GM18909 (cell line): ENCODE data around the gene RAB3IL1.
"Not testable (repeated sequence)": the region's sequence is repeated elsewhere in the genome, so short reads cannot be mapped to it uniquely, and the experiment has no call there.

Experiments
- ATAC-seq: cut with Tn5 transposase; IDR thresholded peaks from one replicate; pipeline ENCODE4 v1.9.1; 2021; ENCODE audit warnings: mild to moderate bottlenecking; ENCODE audit not compliant: unreplicated experiment, poor library complexity

The RAB3IL1 gene

DNA sequence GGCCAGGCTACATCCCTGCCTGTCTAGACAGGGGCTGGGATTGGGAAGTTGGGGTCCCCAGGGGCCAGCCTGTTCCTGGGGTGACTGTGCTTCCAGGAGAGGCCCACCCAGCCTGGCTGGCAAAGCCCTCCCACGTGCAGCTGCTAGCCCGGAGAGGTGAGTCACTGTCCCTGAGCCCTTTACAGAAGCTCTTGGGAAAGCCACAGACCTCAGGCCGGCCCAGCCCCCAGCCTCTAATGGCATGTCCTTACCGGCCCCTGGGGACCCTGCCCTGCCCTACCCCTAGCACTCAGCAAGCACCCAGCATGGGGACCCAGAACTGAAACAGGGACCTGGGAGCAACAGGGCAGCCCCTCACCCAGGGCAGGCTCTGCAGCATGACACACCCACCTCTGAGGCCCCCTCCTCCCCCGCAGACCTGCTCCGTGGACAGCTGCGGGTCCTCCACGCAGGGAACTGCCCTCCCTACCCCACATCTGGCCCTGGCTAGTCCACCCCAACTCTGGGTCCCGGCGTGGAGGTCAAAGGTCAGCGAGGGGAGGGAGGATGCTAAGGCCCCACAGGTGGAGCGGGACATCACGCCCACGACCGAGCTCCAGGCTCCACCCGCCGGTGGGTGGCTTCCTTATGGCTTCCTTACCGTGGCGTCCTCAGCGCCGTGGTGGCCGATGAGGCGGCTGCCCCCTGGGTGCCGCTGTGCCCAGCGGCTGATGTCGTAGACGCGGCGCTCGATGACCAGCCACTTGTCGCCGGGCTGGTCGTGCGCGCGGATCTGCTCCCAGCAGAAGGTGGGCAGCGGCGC is 26.6 kb downstream of the RAB3IL1 start:
- ATAC-seq = peak; percentile 27

GRCh38 chr11:61889831-61890230 is 27.5 kb downstream of the RAB3IL1 start:
- no peak for ATAC-seq

DNA sequence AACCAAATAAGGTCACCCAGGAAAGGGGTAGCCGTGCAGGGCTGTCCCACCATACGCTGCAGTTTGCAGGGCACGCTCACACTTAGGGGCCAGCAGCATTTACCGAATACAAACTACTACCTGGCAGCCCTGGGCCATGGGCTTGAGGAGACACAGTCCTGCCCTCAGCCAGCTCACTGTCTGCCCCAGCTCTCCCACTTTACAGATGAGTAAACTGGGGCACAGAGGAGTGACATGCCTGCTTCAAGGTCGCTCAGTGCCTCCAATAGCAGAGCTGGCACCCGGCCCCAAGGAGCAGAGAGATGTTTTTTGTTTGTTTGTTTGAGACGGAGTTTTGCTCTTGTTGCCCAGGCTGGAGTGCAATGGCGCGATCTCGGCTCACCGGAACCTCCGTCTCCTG is 28.8 kb downstream of the RAB3IL1 start:
- ATAC-seq = no peak

GRCh38 chr11:61887839-61888494 is 29.4 kb downstream of the RAB3IL1 start:
- ATAC-seq = no peak

GRCh38 chr11:61886643-61887042 is 30.7 kb downstream of the RAB3IL1 start:
- ATAC-seq = no peak

DNA sequence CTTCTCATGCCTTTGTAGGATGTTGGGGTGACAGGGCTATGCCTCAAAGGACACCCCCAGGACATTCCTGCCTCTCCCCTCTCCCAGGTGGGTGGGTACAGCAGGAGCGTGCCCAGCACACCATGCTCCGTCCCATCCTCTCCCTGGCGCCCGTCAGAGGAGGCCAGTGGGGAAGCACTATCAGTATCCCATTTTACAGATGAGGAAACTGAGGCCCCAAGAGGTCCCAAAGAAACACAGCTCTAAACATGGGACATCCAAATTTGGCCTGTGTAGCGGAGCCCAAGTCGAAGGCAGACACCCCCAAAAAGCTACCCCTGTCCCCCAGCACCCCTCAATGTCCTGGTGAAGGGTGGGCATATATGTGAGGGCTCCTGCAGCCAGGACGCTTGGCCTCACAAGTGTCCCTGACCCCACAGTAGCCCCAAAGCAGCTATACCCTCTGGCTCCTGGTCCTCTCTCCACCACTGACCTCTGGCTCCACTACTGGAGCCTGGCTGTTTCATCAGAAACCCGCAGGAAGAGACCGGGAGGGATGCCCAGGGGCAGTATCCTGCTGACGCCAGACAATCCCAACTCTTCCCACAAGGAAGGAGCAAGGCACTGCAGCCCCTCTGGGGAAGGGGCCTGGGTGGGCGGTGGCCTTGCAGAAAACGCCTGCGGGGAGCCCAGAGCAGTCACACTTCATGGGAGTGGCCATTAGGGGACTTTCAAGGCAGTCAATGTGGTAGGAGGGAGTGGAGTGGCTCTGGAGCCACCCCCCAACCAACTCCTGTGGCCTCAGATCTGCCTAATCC is 31.4 kb downstream of the RAB3IL1 start:
- ATAC-seq = no peak

- no peak for ATAC-seq
Observed at GRCh38 chr11:61885166-61885778, 32.1 kb downstream of the RAB3IL1 start.

GRCh38 chr11:61883947-61884346 is 33.4 kb downstream of the RAB3IL1 start:
- no peak for ATAC-seq

GRCh38 chr11:61883327-61883726 is 34.0 kb downstream of the RAB3IL1 start:
- ATAC-seq = no peak

GRCh38 chr11:61882879-61883278 is 34.5 kb downstream of the RAB3IL1 start:
- ATAC-seq = no peak

- not testable (repeated sequence) for ATAC-seq
Observed at GRCh38 chr11:61882267-61882666, 35.1 kb downstream of the RAB3IL1 start.

DNA sequence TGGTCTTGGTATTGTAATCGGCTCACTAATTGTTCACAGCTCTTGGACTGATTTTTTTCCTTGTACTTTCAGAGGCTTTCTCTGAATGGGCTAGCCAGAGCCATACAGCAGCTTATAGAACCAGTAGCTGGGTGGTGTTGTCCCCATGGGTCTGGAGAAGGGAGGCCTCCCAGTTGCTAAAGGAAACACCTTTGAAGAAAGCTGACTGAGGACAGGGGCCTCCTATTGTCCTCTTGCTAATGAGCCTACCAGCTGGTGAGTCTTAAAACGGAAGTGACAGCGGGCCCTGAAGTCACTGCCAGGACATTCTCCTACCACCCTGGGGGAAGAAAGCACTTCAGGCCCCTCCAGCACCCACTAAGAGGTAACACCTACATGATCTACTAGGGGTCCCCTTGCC is 36.0 kb downstream of the RAB3IL1 start:
- ATAC-seq = no peak

DNA sequence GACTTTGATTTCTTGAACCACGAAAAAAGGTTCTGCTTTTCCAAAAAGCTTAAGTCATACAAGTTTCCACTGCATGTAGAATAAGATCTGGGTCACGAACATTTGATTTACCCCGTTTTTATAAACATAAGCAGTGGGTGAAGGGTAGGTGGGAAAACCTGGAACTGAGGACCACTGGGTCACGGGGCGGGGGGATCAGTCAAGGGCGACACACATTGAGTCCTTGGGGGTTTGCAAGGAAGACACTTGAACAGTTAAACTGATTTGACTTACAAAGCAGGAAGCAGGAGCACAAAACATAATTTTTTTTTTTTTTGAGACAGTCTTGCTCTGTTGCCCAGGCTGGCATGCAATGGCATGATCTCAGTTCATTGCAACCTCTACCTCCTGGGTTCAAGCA is 36.9 kb downstream of the RAB3IL1 start:
- no peak for ATAC-seq

DNA sequence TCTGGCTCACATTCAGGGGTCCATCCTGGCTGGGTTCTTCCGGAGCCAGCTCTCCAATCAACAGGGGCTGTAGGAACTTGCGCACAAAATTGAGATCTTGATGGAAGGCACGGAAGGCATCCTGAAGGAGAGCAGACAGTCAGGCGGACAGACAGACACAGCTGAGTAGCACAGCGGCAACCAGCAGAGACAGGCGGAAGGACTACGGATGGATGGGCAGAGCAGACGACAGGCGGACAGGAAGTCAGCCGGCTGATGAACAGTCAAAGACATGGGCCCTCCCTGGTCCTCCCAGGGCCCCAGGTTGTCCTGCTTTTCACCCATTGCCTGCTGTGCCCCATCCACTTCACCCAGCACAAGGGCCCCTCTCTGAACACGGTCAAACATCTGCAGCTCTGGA is 37.3 kb downstream of the RAB3IL1 start:
- ATAC-seq = no peak

DNA sequence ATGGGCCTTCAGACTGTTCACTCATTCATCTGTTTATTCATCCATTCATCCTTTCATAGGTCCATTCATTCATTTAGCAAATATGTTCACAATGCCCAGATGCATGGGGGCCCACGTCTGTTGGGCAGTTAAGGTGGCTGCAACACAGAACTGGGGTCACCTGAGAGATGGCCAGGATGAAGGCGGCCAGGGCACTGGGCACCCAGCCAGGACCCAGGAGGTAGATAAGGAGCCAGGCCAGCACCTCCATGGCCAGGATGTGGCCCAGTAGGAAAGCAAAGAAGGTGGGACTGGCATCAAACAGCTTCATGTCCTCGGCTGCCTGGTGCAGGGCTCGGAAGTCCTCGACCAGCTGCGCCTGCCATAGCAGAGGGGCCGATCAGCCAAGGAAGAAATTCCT is 38.2 kb downstream of the RAB3IL1 start:
- ATAC-seq = no peak

- ATAC-seq = no peak
Observed at GRCh38 chr11:61875698-61876097, 41.7 kb downstream of the RAB3IL1 start.

- no peak for ATAC-seq
Observed at GRCh38 chr11:61874853-61875252, 42.5 kb downstream of the RAB3IL1 start.

DNA sequence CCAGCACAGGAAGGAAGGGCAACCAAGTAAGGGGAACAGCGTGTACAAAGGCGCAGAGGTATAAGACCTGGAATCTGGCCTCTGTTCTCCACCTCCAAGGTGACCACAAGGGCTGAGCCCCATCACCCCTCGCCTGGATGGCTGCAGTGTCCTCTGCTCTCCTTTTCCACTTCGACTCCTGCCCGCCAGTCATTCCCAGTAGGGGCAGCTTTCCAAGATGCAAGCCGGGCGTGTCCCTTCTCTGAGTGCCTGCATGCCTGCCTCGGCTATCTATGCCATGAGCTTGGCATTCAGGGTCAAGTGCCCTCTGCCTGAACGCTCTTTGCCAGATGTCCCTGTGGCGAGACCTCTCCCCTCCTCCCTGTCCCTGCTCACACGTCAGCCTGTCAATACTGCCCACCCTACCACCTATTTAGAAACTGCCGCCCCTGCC is 43.0 kb downstream of the RAB3IL1 start:
- no peak for ATAC-seq

DNA sequence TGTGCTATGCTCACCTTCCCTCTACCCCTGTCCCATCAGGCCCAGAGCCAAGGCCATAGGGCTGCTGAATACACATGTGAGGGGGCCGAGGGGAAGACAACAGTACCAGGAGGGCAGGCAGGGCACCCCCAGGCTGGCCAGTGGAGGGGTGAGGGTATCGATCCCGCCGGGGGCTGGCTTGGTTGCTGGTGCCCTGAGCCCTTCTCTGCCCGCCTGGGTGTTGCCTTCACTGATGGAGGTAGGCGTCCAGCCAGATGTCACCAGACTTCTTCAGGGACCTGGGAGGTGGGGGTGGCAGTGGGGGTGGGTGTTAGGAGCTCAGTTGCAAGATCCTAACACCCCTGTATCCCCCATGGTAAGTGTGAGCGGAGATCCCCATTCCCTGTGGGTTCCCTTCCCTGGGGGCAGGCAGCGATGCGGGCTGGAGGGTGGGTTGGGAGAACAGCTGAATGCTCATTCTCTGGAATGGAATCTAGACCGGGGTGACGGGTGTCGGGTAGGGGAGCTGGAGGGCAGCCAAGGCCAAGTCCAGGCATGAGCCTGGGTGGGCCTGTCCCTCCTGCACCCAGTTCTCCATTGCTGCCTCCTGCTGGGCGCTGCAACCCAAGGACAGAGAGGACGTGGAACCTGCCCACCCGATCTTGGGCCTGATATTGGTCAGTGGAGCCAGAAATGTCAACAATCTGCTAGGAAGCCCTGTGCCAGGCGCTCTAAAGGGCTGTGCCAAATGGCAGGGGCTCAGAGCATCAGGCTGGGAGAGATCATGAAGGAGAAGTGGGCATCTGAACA is 43.6 kb downstream of the RAB3IL1 start:
- ATAC-seq = no peak
